Heart left ventricle (tissue), 13 donors: ENCODE results near the gene PTGDS.

Source experiments
- CTCF ChIP-seq, 12 donors: fragments of 200-600 bp; sonication (generic) in 4 of 12; IDR thresholded peaks; one replicate each; pipeline versions ENCODE4 v1.5.0 to v1.8.0; 2018 to 2022; ENCODE audit warnings: antibody characterized with exemption in 12 of 12, mild to moderate bottlenecking in 5 of 12
- POLR2A ChIP-seq, 2 donors: fragments of 450-650 bp; IDR thresholded peaks; one replicate each; pipeline ENCODE4 v1.6.1; 2017; ENCODE audit warnings: antibody characterized with exemption in 2 of 2, mild to moderate bottlenecking in 2 of 2, moderate library complexity in 2 of 2
- donor health status: ischemic (EF 13 %, LVEDD 7.1; RV severe dilation, severe dysfunction).
- donor health status: DM: no; HTN: yes; CAD: no.
- donor health status: DM: no; HTN: no; CAD: no.
- donor health status: ischemic (EF 25% LVEDD 6.9; RV normal size, moderate dysfunction).
- donor health status: ischemic (EF 25% LVEDD 5.7; RV mildly dilated, moderate dysfunction).
- donor health status: ischemic (EF 35%, LVEDD 5.7; RV mildly dilated, moderate dysfunction).
- donor health status: nonischemic (EF 11% LVEDD 7.7; RV severe dilation, severe dysfunction).
- donor health status: DM: yes; HTN: yes; CAD: no.
- donor health status: PGD.
- donor health status: ischemic (EF 29% LVEDD 5.4; RV normal size, mild dysfunction).
- donor health status: nonischemic (EF 23%, LVEDD 6.1; RV moderate dilation, normal function).

GRCh38 chr9:136983656-136984314 lies 6.5 kb downstream of the PTGDS start:
- TF ChIP-seq CTCF (IDR thresholded peaks at IDR 0.05) (no peak), POLR2A (IDR thresholded peaks at IDR 0.05) (no peak)
